ENCODE data around the gene THBS1.

The THBS1 gene

DNA sequence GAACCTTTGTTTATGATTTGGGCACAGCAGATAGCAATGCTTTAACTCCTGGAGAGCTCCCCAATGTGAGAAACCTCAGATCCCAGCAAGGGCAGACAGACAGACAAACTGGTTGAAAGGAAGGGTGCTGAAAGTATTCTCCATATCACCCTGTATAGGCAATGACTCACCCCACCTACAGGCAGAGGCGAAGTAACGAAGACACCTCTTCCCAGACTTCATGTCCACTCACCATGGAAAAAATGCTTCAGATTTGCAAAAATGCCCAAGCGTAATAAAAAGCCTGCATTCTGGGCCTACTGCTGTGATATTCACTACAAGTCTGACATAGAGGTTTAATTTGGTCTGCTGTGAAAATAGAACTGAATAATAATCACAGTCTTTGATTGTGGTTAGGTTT lies 50.5 kb downstream of the THBS1 start:
- no peak for DNase-seq (ENCODE audit: low read depth)

DNA sequence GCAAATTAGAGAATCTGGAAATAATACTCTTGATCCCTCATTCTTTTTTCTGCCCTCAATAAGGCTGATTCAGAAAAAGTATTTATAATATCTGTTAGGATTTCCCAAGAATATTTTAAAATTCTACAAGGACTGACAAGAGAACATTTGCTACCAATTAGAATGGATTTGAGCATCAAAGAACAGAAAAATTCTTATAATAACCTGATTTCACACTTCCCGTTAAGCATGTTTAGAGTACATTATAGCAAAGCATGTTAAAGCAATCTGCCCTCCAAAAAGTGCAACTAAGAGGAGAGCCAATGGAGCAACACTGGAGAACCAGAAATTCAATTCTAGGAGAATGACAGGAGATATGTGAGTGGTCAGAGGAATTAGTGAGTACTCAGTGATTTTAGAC lies 57.2 kb downstream of the THBS1 start:
- DNase-seq (ENCODE audit: low read depth), result no peak

DNA sequence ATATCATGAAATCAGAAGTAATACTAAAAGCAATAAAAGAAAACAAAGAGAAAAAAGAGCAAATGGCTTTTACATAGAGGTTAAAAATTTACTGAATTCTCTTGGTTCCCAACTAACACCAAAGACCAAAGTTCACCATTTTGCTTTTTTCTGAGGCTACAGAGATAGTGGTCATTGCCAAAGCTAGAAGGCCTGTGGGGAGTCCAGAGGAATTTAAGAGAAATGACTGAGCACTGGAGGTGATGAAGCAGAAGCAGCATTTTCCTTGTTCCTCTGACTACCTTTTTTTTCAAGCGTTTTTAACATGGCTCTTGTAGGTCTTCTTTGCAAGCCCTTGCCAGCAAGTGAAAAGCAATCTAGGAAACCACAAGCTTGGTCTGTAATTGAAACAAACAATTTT lies 58.2 kb downstream of the THBS1 start:
- no peak for DNase-seq (ENCODE audit: low read depth)

DNA sequence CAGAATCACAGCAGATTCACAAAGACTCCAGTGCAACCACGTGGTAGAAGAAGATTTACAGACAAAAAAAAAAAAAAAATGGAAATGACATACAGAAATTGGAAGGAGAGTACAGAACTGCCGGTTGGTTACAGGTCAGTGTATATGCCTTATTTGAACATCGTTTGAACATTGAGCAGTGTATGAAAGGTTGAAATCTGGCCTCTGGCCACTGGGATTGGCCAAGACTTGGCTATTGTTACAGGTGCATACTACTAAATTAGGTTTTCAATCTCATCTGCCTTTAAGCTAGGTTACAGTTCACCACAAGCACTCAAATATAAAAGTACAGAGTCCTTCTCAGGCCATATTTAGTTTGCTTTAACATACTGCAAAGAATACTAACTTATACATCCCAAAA lies 59.8 kb downstream of the THBS1 start:
- DNase-seq (ENCODE audit: low read depth), result no peak

GRCh38 chr15:39641191-39641889 lies 60.5 kb downstream of the THBS1 start:
- no peak for DNase-seq (ENCODE audit: low read depth)

DNA sequence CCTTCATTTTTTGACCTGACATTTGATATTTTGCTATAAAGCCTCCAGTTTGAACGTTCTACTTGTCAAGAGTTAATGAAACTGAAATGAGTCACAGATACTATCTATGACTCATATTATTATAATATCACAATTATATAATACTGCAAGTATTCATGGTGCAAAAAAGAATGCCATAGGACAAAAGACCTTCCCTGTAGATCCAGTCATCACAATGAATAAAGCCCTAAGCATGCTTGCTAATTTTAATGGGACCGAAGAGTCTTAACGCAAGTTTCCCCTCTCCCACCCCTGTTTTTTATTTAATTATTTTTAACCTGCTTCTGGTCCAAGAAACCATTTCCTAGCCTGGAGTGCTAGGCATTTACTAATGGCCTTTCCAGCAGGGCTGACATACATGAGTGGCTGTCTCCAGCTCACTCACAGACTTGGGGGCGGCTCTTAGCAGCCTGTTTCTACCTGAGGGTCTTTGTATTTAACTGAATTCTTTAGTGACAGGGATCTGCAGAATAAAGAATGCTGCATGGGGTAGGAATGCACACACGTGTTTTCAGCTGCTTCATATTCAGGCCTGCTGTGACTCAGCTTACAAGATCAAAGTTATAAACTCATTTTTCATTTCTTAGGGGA lies 61.2 kb downstream of the THBS1 start:
- no peak for DNase-seq (ENCODE audit: low read depth)

GRCh38 chr15:39643727-39644126 lies 62.8 kb downstream of the THBS1 start:
- DNase-seq (ENCODE audit: low read depth), result no peak

DNA sequence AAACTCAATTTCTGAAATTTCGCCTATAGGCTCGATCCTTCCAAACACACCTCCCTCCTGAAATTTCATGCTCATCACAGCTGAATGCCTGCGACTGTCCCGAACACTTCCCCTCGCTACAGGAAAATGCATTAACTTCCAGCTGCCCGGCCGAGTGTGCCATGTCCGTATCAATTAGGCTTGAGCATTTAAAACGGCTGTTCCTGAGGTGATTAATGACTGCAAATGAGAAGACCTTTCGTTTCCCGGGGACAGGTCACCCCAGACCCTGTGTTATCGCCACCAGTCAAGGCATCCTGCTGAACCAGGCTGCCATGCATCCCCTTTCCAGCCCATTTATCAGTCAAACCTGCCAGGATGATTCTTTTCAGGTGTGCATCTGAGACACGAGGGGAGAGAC lies 63.3 kb downstream of the THBS1 start:
- no peak for DNase-seq (ENCODE audit: low read depth)

DNA sequence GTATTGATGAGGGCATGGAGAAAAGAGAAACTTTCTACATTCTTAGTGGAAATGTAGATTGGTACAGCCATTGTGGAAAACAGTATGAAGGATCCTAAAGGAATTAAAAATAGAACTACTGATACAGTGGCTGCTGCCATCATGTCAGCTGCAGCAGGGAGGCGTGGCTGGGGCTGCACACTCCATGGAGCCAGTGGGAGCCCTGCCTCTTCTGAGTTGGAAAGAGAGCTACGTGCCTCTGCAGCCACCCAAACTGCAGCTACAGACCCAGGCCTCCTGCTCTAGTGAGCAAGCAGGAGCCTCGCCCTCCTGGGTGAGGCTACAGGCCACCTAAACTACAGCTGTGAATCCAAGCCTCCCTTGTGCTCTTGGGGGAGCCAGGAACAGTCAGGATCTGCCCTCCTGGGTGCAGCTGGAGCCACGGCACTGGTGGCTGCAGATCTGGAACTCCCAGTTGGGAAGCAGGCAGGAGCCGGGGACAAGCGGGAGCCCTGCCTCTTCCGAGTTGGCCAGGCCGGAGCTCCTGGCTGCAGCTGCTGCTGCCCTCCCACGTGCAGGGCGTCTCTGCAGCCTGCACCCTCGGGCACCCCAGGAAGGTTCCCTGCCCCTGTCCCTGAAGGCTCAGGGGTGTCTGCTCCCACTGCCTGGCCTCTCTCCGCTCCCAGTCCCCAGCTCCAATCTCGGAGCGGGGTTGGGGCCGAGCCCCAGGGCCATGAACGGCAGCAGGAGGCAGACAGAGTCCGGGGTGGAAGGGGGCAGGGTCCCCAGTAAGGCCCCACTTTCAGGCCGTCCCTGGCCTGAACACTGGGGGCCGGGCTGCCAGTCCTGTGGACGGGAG lies 64.5 kb downstream of the THBS1 start:
- no peak for DNase-seq (ENCODE audit: low read depth)

DNA sequence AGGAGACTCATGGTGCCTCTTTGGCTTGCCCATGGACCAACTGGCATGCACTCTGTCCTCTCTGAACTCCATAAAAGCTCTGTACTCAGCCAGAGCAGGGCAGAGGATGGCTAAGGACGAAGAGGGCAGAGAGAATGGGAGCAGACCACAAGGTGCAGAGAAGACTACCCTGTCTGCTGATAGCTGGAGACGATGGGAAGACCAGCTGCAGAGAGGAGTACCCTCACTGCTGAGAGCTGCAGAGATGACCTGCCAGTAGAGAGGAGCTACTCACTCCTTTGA lies 65.0 kb downstream of the THBS1 start:
- no peak for DNase-seq (ENCODE audit: low read depth)

- no peak for DNase-seq (ENCODE audit: low read depth)
These were observed 65.5 kb downstream of the THBS1 start for GRCh38 chr15:39646425-39646824.

All from activated T-cell treated with anti-CD3 and anti-CD28 coated beads for 1 hour (primary cell).